GM23338 (cell line): ENCODE results near the gene ELF5. TPM values are rescaled to one million over a fixed set of nuclear protein-coding genes. Genes with fewer than 3 reads are reported as not detected.

Source experiments
- ATAC-seq: fragments of 200-7000 bp; cut with Tn5 transposase; 3 replicates; pipeline ENCODE4 v1.9.1; 2020
- DNase-seq: peaks from one replicate; pipeline ENCODE4 v3.0.0-alpha.2; 2015; ENCODE audit warnings: low spot score
- H2AFZ ChIP-seq: fragments of 200-600 bp; sonication (generic); 2 replicates; pipeline ENCODE4 v1.8.0; 2016; ENCODE audit warnings: antibody characterized with exemption, mild to moderate bottlenecking, moderate library complexity
- H3F3A ChIP-seq: fragments of 200-600 bp; sonication (generic); replicated peaks from 2 replicates; pipeline ENCODE4 v1.8.0; 2017; ENCODE audit warnings: antibody characterized with exemption, mixed run types, low read depth
- H3K27ac ChIP-seq: fragments of 200-600 bp; sonication (generic); 2 replicates; pipeline ENCODE4 v1.6.1; 2016; ENCODE audit warnings: low read depth
- H3K27me3 ChIP-seq: fragments of 200-600 bp; sonication (generic); 2 replicates; pipeline ENCODE4 v1.8.0; 2016; ENCODE audit warnings: mild to moderate bottlenecking, mixed run types, moderate library complexity; ENCODE audit not compliant: insufficient read depth
- H3K36me3 ChIP-seq: fragments of 200-600 bp; sonication (generic); 2 replicates; pipeline ENCODE4 v1.8.0; 2016; ENCODE audit warnings: mild to moderate bottlenecking; ENCODE audit not compliant: insufficient read depth
- H3K4me1 ChIP-seq: fragments of 200-600 bp; sonication (generic); 2 replicates; pipeline ENCODE4 v1.8.0; 2016; ENCODE audit warnings: mild to moderate bottlenecking, moderate library complexity; ENCODE audit not compliant: insufficient read depth
- H3K4me2 ChIP-seq: fragments of 200-600 bp; sonication (generic); 2 replicates; pipeline ENCODE4 v1.7.1; 2017; ENCODE audit warnings: mixed run types
- H3K4me3 ChIP-seq: fragments of 200-600 bp; sonication (generic); 2 replicates; pipeline ENCODE4 v1.6.1; 2016; ENCODE audit warnings: mixed run types
- H3K79me2 ChIP-seq: fragments of 200-600 bp; sonication (generic); replicated peaks from 2 replicates; pipeline ENCODE4 v1.8.0; 2017; ENCODE audit warnings: mild to moderate bottlenecking; ENCODE audit not compliant: insufficient read depth
- H3K9me2 ChIP-seq: fragments of 200-600 bp; sonication (generic); 2 replicates; pipeline ENCODE4 v1.8.0; 2017; ENCODE audit not compliant: insufficient read depth
- H4K20me1 ChIP-seq: fragments of 200-600 bp; sonication (generic); replicated peaks from 2 replicates; pipeline ENCODE4 v1.8.0; 2017; ENCODE audit warnings: mild to moderate bottlenecking; ENCODE audit not compliant: insufficient read depth
- H3K27ac Mint-ChIP-seq: 2 replicates; pipeline ENCODE4 v1.8.0; 2020; ENCODE audit warnings: inconsistent platforms, mild to moderate bottlenecking, moderate library complexity, mixed read lengths
- H3K27me3 Mint-ChIP-seq: 3 replicates; pipeline ENCODE4 v1.8.0; 2022; ENCODE audit warnings: low read depth, mild to moderate bottlenecking, moderate library complexity, mixed read lengths, inconsistent platforms; ENCODE audit not compliant: insufficient read depth, poor library complexity
- H3K36me3 Mint-ChIP-seq: 3 replicates; pipeline ENCODE4 v1.8.0; 2021; ENCODE audit warnings: low read depth, mild to moderate bottlenecking, inconsistent platforms, moderate library complexity, mixed read lengths
- H3K4me1 Mint-ChIP-seq: 3 replicates; pipeline ENCODE4 v1.8.0; 2020; ENCODE audit warnings: mild to moderate bottlenecking, inconsistent platforms, mixed read lengths
- H3K4me3 Mint-ChIP-seq: 3 replicates; pipeline ENCODE4 v1.8.0; 2021; ENCODE audit warnings: moderate library complexity, mild to moderate bottlenecking, inconsistent platforms, mixed read lengths
- H3K9me3 Mint-ChIP-seq: 3 replicates; pipeline ENCODE4 v1.8.0; 2020; ENCODE audit warnings: moderate library complexity, mild to moderate bottlenecking, inconsistent platforms, mixed read lengths
- CREB1 ChIP-seq: fragments of 250-450 bp; sonication (Bioruptor Pico); IDR thresholded peaks from 2 replicates; pipeline ENCODE4 v1.5.0; 2020; ENCODE audit warnings: low read depth, mild to moderate bottlenecking, moderate library complexity
- ETS1 ChIP-seq: IDR thresholded peaks from 2 replicates; pipeline ENCODE4 v1.6.1; 2016; ENCODE audit warnings: antibody characterized with exemption
- EZH2 ChIP-seq: fragments of 200-600 bp; sonication (generic); IDR thresholded peaks from one replicate; pipeline ENCODE4 v1.8.0; 2017; ENCODE audit warnings: antibody characterized with exemption, mild to moderate bottlenecking, low read depth; ENCODE audit not compliant: unreplicated experiment
- EZH2phosphoT487 ChIP-seq: fragments of 200-600 bp; sonication (generic); IDR thresholded peaks from one replicate; pipeline ENCODE4 v1.8.1; 2018; ENCODE audit warnings: antibody characterized with exemption; ENCODE audit not compliant: unreplicated experiment
- JUNB ChIP-seq: IDR thresholded peaks from one replicate; pipeline ENCODE4 v1.6.1; 2016; ENCODE audit warnings: antibody characterized with exemption; ENCODE audit not compliant: unreplicated experiment
- NANOG ChIP-seq: IDR thresholded peaks from 2 replicates; pipeline ENCODE4 v1.6.1; 2016; ENCODE audit warnings: antibody characterized with exemption, borderline replicate concordance
- POLR2AphosphoS5 ChIP-seq: IDR thresholded peaks from 2 replicates; pipeline ENCODE4 v1.6.1; 2016; ENCODE audit warnings: antibody characterized with exemption, low read depth
- STAT1 ChIP-seq: IDR thresholded peaks from one replicate; pipeline ENCODE4 v1.6.1; 2016; ENCODE audit warnings: antibody characterized with exemption; ENCODE audit not compliant: unreplicated experiment
- ZNF114 ChIP-seq: fragments of 250-450 bp; sonication (Bioruptor Pico); IDR thresholded peaks from 2 replicates; pipeline ENCODE4 v1.5.0; 2020; ENCODE audit warnings: mild to moderate bottlenecking, moderate library complexity
- ZNF331 ChIP-seq: fragments of 250-450 bp; sonication (Bioruptor Pico); IDR thresholded peaks from 2 replicates; pipeline ENCODE4 v1.5.0; 2020; ENCODE audit warnings: low read depth, mild to moderate bottlenecking, moderate library complexity
- polyA plus RNA-seq: library from polyadenylated mRNA; unstranded; fragments of >200 nt; fragmentation: Nextera tagmentation; extraction: Ambion mirVana; gene quantifications from 2 replicates; pipeline ENCODE4 v1.2.1, GENCODE V29; 2016
- total RNA-seq: library from RNA; depleted of rRNA; stranded (reverse); fragments of >200 nt; shearing (Covaris generic); gene quantifications from 2 replicates; pipeline ENCODE4 v1.2.3, GENCODE V29; 2014
- TF ChIP-seq, protein P1 (sequence below): IDR thresholded peaks from one replicate; pipeline ENCODE4 v1.6.1; 2018; ENCODE audit warnings: antibody characterized with exemption; ENCODE audit not compliant: unreplicated experiment
- TF ChIP-seq, protein P2 (sequence below): fragments of 250-450 bp; sonication (Bioruptor Pico); IDR thresholded peaks from 2 replicates; pipeline ENCODE4 v1.5.0; 2020; ENCODE audit warnings: mild to moderate bottlenecking, moderate library complexity
- TF ChIP-seq, protein P3 (sequence below), 2 experiments: fragments of 200-600 bp in 1 of 2; sonication (generic) in 1 of 2; conservative IDR thresholded peaks; 2 replicates each; pipeline versions ENCODE4 v1.5.1 to v1.6.1; 2016 to 2017; ENCODE audit warnings: antibody characterized with exemption in 2 of 2, low read depth in 2 of 2, mild to moderate bottlenecking in 2 of 2, moderate library complexity in 1 of 2

ELF5 gene
- total and polyA plus RNA-seq, 2 experiments from 2014 or later, result not detected

GRCh38 chr11:34540870-34541269 lies 27.3 kb upstream of the ELF5 start:
- H3K9me2 ChIP-seq, result no peaks in the 10 kb centered on the region
- H3K4me2 ChIP-seq, result no peak overlapping the region
- DNase-seq (no peak), ATAC-seq (no peak)
- H3K27me3 ChIP-seq, result no peaks in the 10 kb centered on the region
- no peak overlapping the region for H3K4me3 ChIP-seq
- H3K4me3 Mint-ChIP-seq, result no peak overlapping the region
- no peaks in the 10 kb centered on the region for H3K36me3 Mint-ChIP-seq
- H3K36me3 ChIP-seq, result no peaks in the 10 kb centered on the region
- no peaks in the 10 kb centered on the region for H3K4me1 Mint-ChIP-seq
- H3K27me3 Mint-ChIP-seq, result peaks cover 1% of the 10 kb centered on the region
- TF ChIP-seq ZNF114 (CRISPR knock-in tag) (no peak), ETS1 (no peak), STAT1 (no peak), JUNB (no peak), POLR2AphosphoS5 (no peak), EZH2 (no peak), CREB1 (CRISPR knock-in tag) (no peak), ZNF331 (CRISPR knock-in tag) (no peak), NANOG (no peak), EZH2phosphoT487 (no peak)
- TF ChIP-seq, protein P1, sequence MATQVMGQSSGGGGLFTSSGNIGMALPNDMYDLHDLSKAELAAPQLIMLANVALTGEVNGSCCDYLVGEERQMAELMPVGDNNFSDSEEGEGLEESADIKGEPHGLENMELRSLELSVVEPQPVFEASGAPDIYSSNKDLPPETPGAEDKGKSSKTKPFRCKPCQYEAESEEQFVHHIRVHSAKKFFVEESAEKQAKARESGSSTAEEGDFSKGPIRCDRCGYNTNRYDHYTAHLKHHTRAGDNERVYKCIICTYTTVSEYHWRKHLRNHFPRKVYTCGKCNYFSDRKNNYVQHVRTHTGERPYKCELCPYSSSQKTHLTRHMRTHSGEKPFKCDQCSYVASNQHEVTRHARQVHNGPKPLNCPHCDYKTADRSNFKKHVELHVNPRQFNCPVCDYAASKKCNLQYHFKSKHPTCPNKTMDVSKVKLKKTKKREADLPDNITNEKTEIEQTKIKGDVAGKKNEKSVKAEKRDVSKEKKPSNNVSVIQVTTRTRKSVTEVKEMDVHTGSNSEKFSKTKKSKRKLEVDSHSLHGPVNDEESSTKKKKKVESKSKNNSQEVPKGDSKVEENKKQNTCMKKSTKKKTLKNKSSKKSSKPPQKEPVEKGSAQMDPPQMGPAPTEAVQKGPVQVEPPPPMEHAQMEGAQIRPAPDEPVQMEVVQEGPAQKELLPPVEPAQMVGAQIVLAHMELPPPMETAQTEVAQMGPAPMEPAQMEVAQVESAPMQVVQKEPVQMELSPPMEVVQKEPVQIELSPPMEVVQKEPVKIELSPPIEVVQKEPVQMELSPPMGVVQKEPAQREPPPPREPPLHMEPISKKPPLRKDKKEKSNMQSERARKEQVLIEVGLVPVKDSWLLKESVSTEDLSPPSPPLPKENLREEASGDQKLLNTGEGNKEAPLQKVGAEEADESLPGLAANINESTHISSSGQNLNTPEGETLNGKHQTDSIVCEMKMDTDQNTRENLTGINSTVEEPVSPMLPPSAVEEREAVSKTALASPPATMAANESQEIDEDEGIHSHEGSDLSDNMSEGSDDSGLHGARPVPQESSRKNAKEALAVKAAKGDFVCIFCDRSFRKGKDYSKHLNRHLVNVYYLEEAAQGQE, result no peak
- TF ChIP-seq, protein P2, sequence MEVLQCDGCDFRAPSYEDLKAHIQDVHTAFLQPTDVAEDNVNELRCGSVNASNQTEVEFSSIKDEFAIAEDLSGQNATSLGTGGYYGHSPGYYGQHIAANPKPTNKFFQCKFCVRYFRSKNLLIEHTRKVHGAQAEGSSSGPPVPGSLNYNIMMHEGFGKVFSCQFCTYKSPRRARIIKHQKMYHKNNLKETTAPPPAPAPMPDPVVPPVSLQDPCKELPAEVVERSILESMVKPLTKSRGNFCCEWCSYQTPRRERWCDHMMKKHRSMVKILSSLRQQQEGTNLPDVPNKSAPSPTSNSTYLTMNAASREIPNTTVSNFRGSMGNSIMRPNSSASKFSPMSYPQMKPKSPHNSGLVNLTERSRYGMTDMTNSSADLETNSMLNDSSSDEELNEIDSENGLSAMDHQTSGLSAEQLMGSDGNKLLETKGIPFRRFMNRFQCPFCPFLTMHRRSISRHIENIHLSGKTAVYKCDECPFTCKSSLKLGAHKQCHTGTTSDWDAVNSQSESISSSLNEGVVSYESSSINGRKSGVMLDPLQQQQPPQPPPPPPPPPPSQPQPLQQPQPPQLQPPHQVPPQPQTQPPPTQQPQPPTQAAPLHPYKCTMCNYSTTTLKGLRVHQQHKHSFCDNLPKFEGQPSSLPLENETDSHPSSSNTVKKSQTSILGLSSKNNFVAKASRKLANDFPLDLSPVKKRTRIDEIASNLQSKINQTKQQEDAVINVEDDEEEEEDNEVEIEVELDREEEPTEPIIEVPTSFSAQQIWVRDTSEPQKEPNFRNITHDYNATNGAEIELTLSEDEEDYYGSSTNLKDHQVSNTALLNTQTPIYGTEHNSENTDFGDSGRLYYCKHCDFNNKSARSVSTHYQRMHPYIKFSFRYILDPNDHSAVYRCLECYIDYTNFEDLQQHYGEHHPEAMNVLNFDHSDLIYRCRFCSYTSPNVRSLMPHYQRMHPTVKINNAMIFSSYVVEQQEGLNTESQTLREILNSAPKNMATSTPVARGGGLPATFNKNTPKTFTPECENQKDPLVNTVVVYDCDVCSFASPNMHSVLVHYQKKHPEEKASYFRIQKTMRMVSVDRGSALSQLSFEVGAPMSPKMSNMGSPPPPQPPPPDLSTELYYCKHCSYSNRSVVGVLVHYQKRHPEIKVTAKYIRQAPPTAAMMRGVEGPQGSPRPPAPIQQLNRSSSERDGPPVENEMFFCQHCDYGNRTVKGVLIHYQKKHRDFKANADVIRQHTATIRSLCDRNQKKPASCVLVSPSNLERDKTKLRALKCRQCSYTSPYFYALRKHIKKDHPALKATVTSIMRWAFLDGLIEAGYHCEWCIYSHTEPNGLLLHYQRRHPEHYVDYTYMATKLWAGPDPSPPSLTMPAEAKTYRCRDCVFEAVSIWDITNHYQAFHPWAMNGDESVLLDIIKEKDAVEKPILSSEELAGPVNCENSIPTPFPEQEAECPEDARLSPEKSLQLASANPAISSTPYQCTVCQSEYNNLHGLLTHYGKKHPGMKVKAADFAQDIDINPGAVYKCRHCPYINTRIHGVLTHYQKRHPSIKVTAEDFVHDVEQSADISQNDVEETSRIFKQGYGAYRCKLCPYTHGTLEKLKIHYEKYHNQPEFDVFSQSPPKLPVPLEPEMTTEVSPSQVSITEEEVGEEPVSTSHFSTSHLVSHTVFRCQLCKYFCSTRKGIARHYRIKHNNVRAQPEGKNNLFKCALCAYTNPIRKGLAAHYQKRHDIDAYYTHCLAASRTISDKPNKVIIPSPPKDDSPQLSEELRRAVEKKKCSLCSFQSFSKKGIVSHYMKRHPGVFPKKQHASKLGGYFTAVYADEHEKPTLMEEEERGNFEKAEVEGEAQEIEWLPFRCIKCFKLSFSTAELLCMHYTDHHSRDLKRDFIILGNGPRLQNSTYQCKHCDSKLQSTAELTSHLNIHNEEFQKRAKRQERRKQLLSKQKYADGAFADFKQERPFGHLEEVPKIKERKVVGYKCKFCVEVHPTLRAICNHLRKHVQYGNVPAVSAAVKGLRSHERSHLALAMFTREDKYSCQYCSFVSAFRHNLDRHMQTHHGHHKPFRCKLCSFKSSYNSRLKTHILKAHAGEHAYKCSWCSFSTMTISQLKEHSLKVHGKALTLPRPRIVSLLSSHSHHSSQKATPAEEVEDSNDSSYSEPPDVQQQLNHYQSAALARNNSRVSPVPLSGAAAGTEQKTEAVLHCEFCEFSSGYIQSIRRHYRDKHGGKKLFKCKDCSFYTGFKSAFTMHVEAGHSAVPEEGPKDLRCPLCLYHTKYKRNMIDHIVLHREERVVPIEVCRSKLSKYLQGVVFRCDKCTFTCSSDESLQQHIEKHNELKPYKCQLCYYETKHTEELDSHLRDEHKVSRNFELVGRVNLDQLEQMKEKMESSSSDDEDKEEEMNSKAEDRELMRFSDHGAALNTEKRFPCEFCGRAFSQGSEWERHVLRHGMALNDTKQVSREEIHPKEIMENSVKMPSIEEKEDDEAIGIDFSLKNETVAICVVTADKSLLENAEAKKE (CRISPR knock-in tag), result no peak
- TF ChIP-seq, protein P3, sequence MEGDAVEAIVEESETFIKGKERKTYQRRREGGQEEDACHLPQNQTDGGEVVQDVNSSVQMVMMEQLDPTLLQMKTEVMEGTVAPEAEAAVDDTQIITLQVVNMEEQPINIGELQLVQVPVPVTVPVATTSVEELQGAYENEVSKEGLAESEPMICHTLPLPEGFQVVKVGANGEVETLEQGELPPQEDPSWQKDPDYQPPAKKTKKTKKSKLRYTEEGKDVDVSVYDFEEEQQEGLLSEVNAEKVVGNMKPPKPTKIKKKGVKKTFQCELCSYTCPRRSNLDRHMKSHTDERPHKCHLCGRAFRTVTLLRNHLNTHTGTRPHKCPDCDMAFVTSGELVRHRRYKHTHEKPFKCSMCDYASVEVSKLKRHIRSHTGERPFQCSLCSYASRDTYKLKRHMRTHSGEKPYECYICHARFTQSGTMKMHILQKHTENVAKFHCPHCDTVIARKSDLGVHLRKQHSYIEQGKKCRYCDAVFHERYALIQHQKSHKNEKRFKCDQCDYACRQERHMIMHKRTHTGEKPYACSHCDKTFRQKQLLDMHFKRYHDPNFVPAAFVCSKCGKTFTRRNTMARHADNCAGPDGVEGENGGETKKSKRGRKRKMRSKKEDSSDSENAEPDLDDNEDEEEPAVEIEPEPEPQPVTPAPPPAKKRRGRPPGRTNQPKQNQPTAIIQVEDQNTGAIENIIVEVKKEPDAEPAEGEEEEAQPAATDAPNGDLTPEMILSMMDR (conservative IDR thresholded peaks at IDR 0.05; ENCODE audit: low read depth in 2 of 2), result no peak
- no peak overlapping the region for H3K27ac ChIP-seq
- H3K79me2 ChIP-seq, result no peaks in the 10 kb centered on the region
- no peak overlapping the region for H3K27ac Mint-ChIP-seq
- H3K4me1 ChIP-seq, result no peaks in the 10 kb centered on the region
- H4K20me1 ChIP-seq, result no peaks in the 10 kb centered on the region
- no peak overlapping the region for H2AFZ ChIP-seq
- no peaks in the 10 kb centered on the region for H3F3A ChIP-seq
- H3K9me3 Mint-ChIP-seq, result no peaks in the 10 kb centered on the region; the same call in 2 of the 3 replicates
